K562 (cell line): ENCODE results near the gene AIF1. TPM values are rescaled to one million over a fixed set of nuclear protein-coding genes. Genes with fewer than 3 reads are reported as not detected.

Experiments used
- CBFB ChIP-seq: sonication (generic); formaldehyde crosslinking; IDR thresholded peaks from 2 replicates; pipeline ENCODE4 v1.4.0; 2020; ENCODE audit warnings: mild to moderate bottlenecking, missing genetic modification reagents
- NFXL1 ChIP-seq: fragments of 450-650 bp; formaldehyde crosslinking; IDR thresholded peaks from 2 replicates; pipeline ENCODE4 v1.4.0; 2021; ENCODE audit warnings: mild to moderate bottlenecking
- SMAD3 ChIP-seq: fragments of 450-650 bp; formaldehyde crosslinking; conservative IDR thresholded peaks from 2 replicates; pipeline ENCODE4 v1.4.0; 2020; ENCODE audit warnings: mild to moderate bottlenecking
- SP2 ChIP-seq: IDR thresholded peaks from 2 replicates; pipeline ENCODE4 v1.6.1; 2011; ENCODE audit warnings: mild to moderate bottlenecking, low read depth, low read length, moderate library complexity; ENCODE audit not compliant: poor library complexity, severe bottlenecking; ENCODE audit errors: extremely low read depth
- TOE1 ChIP-seq, 2 experiments: fragments of 450-650 bp in 1 of 2; sonication (generic) in 1 of 2; formaldehyde crosslinking in 1 of 2; IDR thresholded peaks; 2 replicates each; pipeline versions ENCODE4 v1.7.1 to v1.8.0; 2016 to 2022; ENCODE audit warnings: borderline replicate concordance in 2 of 2, mild to moderate bottlenecking in 2 of 2, antibody characterized with exemption in 1 of 2, inconsistent platforms in 1 of 2, low read depth in 1 of 2, missing genetic modification reagents in 1 of 2, moderate library complexity in 1 of 2
- ZNF165 ChIP-seq: fragments of 250-450 bp; sonication (Bioruptor Pico); IDR thresholded peaks from 2 replicates; pipeline ENCODE4 v1.4.0; 2020; ENCODE audit warnings: borderline replicate concordance
- ZNF584 ChIP-seq: fragments of 200-800 bp; sonication (Bioruptor generic); IDR thresholded peaks from 2 replicates; pipeline ENCODE4 v1.6.1; 2016; ENCODE audit warnings: low read depth, mild to moderate bottlenecking, missing genetic modification characterization, missing compliant biosample characterization
- polyA plus RNA-seq, 8 experiments: library from polyadenylated mRNA; depleted of rRNA in 4 of 8; stranded (reverse) in 5 of 8; unstranded in 3 of 8; fragments of >200 nt; fragmentation: Nextera tagmentation in 2 of 8; fragmentation: Illumina TruSeq in 1 of 8; extraction: Ambion mirVana in 2 of 8; extraction: Trizol in 1 of 8; gene quantifications; 2 replicates each; pipeline versions ENCODE4 v1.2.1 to v1.2.3, GENCODE V29; 2011 to 2014; ENCODE audit warnings: inconsistent platforms in 1 of 8, missing spikeins in 1 of 8
- total RNA-seq, 7 experiments: library from RNA; depleted of rRNA in 6 of 7; stranded (reverse); fragments of >200 nt in 6 of 7; fragmentation: Illumina TruSeq in 2 of 7; extraction: Trizol in 2 of 7; gene quantifications; 2 replicates each; pipeline versions ENCODE4 v1.2.1 to v1.2.3, GENCODE V29; 2011 to 2021; ENCODE audit warnings: low replicate concordance in 1 of 7
- TF ChIP-seq, protein P1 (sequence below), 2 experiments: fragments of 450-650 bp; formaldehyde crosslinking in 1 of 2; IDR thresholded peaks; 2 replicates each; pipeline versions ENCODE4 v1.4.0 to v1.6.1; 2014 to 2020; ENCODE audit warnings: mild to moderate bottlenecking in 2 of 2, borderline replicate concordance in 1 of 2, low read depth in 1 of 2
- TF ChIP-seq, protein P2 (sequence below), 2 experiments: fragments of 450-650 bp; IDR thresholded peaks; 2 replicates each; pipeline ENCODE4 v1.6.1; 2018; ENCODE audit warnings: mild to moderate bottlenecking in 2 of 2, low read depth in 1 of 2; ENCODE audit not compliant: partially characterized antibody in 2 of 2
- TF ChIP-seq, protein P3 (sequence below): IDR thresholded peaks from 2 replicates; pipeline ENCODE4 v1.6.1; 2011; ENCODE audit warnings: borderline replicate concordance, low read depth, mild to moderate bottlenecking, moderate library complexity, low read length; ENCODE audit not compliant: insufficient read depth, poor library complexity, severe bottlenecking

The AIF1 gene
- total and polyA plus RNA-seq, 9 of the 15 experiments (the other 6 are each of a cell fraction or from before 2014, with no cell fraction given) = 9.4 to 33.4 (median 19.4) TPM

DNA sequence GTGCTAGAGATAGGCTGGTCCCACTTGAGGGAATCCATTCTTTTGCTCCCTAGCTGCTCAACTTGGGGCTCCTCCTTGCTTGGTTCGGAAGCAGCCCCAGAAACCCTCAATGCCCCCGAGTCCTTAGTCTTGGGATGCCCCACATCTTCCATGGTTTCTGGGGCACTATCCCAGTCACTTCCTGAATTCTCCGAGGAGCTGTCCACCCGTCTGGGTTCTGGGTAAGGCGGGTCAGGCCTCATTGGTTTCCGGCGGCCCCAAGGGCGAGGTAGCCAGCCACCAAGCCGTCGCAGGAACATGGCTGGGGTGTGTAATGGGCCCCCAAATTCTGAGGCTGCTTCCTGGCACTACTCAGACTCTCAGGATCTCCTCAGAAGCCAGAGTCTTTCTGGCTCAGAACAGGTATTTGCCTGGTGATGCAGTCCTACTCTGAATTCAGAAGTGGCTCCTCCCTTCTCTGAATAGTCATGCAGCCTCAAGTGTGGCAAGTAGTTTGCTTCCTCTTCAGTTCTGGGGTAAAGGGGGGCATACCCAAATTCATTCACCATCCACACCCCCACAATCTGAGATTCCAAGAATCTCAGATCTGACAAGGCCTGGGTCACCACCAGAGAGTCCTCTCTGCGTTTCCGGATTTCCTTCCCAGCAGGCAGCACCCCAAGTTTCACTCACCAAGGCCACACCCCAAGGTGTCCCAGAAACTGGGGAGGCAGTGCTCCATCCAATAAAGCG is 44.8 kb downstream of the AIF1 start (continued):
- TF ChIP-seq, protein P1, sequence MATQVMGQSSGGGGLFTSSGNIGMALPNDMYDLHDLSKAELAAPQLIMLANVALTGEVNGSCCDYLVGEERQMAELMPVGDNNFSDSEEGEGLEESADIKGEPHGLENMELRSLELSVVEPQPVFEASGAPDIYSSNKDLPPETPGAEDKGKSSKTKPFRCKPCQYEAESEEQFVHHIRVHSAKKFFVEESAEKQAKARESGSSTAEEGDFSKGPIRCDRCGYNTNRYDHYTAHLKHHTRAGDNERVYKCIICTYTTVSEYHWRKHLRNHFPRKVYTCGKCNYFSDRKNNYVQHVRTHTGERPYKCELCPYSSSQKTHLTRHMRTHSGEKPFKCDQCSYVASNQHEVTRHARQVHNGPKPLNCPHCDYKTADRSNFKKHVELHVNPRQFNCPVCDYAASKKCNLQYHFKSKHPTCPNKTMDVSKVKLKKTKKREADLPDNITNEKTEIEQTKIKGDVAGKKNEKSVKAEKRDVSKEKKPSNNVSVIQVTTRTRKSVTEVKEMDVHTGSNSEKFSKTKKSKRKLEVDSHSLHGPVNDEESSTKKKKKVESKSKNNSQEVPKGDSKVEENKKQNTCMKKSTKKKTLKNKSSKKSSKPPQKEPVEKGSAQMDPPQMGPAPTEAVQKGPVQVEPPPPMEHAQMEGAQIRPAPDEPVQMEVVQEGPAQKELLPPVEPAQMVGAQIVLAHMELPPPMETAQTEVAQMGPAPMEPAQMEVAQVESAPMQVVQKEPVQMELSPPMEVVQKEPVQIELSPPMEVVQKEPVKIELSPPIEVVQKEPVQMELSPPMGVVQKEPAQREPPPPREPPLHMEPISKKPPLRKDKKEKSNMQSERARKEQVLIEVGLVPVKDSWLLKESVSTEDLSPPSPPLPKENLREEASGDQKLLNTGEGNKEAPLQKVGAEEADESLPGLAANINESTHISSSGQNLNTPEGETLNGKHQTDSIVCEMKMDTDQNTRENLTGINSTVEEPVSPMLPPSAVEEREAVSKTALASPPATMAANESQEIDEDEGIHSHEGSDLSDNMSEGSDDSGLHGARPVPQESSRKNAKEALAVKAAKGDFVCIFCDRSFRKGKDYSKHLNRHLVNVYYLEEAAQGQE (IDR thresholded peaks at IDR 0.05; ENCODE audit: borderline replicate concordance) = peak; percentile 99
- TF ChIP-seq, protein P1 (CRISPR knock-in tag; IDR thresholded peaks at IDR 0.05; ENCODE audit: low read depth) = peak; percentile 97
- TF ChIP-seq SMAD3 = 0 out of 2 replicates have a peak, but pooled peaks have one; percentile 5
- TF ChIP-seq, protein P2, sequence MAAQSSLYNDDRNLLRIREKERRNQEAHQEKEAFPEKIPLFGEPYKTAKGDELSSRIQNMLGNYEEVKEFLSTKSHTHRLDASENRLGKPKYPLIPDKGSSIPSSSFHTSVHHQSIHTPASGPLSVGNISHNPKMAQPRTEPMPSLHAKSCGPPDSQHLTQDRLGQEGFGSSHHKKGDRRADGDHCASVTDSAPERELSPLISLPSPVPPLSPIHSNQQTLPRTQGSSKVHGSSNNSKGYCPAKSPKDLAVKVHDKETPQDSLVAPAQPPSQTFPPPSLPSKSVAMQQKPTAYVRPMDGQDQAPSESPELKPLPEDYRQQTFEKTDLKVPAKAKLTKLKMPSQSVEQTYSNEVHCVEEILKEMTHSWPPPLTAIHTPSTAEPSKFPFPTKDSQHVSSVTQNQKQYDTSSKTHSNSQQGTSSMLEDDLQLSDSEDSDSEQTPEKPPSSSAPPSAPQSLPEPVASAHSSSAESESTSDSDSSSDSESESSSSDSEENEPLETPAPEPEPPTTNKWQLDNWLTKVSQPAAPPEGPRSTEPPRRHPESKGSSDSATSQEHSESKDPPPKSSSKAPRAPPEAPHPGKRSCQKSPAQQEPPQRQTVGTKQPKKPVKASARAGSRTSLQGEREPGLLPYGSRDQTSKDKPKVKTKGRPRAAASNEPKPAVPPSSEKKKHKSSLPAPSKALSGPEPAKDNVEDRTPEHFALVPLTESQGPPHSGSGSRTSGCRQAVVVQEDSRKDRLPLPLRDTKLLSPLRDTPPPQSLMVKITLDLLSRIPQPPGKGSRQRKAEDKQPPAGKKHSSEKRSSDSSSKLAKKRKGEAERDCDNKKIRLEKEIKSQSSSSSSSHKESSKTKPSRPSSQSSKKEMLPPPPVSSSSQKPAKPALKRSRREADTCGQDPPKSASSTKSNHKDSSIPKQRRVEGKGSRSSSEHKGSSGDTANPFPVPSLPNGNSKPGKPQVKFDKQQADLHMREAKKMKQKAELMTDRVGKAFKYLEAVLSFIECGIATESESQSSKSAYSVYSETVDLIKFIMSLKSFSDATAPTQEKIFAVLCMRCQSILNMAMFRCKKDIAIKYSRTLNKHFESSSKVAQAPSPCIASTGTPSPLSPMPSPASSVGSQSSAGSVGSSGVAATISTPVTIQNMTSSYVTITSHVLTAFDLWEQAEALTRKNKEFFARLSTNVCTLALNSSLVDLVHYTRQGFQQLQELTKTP (IDR thresholded peaks at IDR 0.05; ENCODE audit: low read depth in 1 of 2, partially characterized antibody in 2 of 2) = peak in 1 of 2 experiments; percentile 89
- peak; percentile 2 for TF ChIP-seq SP2
- TF ChIP-seq CBFB (CRISPR knock-in tag) = no peak
- TF ChIP-seq NFXL1 (CRISPR knock-in tag) = no peak
- peak; percentile 90 for TF ChIP-seq ZNF165 (CRISPR knock-in tag)
- TF ChIP-seq, protein P3, sequence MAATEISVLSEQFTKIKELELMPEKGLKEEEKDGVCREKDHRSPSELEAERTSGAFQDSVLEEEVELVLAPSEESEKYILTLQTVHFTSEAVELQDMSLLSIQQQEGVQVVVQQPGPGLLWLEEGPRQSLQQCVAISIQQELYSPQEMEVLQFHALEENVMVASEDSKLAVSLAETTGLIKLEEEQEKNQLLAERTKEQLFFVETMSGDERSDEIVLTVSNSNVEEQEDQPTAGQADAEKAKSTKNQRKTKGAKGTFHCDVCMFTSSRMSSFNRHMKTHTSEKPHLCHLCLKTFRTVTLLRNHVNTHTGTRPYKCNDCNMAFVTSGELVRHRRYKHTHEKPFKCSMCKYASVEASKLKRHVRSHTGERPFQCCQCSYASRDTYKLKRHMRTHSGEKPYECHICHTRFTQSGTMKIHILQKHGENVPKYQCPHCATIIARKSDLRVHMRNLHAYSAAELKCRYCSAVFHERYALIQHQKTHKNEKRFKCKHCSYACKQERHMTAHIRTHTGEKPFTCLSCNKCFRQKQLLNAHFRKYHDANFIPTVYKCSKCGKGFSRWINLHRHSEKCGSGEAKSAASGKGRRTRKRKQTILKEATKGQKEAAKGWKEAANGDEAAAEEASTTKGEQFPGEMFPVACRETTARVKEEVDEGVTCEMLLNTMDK = no peak
- no peak for TF ChIP-seq TOE1 (IDR thresholded peaks at IDR 0.05; ENCODE audit: borderline replicate concordance)
- TF ChIP-seq TOE1 (CRISPR knock-in tag; IDR thresholded peaks at IDR 0.05; ENCODE audit: borderline replicate concordance, low read depth) = peak; percentile 17; the same call in 1 of the 2 replicates
- TF ChIP-seq ZNF584 (CRISPR knock-in tag) = no peak
